ENCODE measurements around the gene RSPH9. TPM values are rescaled to one million over a fixed set of nuclear protein-coding genes. Genes with fewer than 3 reads are reported as not detected.

The RSPH9 gene
- total RNA-seq, 2 donors from 2014 or later: not detected

DNA sequence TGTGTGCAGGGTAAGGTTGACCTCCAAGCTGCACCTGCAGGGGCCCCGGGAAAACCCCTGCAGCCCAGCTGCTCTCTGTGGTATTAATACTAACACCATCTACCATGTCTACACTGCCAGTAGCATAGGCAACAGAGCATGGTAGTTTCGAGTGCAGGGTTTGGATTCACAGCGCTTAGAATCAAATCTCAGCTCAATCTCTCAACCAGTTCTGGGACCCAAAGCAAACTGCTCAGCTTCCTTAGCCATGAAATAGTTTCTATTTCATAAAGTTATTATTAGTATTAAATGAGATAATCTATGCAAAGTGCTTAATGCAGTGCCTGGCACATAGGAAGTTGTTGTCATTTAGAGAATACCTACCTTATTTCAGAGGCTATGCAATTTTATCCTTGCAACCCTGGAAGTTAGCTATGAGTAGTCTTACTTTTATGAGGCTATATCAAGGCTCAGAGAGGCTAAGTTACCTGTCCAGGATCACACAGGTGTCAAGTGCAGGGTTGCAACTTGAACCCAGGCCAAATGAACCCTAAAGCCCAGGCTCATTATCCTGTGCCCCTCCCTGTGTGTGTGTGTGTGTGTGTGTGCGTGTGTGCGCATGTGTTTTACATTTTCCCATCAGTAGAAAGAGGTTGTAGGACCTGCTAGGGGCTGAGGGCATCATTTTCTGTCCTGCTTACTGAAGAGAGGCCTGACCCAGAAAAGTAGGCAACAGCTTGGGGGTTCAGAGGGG, 70.4 kb downstream of the RSPH9 start:
- TF ChIP-seq, protein P1, sequence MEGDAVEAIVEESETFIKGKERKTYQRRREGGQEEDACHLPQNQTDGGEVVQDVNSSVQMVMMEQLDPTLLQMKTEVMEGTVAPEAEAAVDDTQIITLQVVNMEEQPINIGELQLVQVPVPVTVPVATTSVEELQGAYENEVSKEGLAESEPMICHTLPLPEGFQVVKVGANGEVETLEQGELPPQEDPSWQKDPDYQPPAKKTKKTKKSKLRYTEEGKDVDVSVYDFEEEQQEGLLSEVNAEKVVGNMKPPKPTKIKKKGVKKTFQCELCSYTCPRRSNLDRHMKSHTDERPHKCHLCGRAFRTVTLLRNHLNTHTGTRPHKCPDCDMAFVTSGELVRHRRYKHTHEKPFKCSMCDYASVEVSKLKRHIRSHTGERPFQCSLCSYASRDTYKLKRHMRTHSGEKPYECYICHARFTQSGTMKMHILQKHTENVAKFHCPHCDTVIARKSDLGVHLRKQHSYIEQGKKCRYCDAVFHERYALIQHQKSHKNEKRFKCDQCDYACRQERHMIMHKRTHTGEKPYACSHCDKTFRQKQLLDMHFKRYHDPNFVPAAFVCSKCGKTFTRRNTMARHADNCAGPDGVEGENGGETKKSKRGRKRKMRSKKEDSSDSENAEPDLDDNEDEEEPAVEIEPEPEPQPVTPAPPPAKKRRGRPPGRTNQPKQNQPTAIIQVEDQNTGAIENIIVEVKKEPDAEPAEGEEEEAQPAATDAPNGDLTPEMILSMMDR (IDR thresholded peaks at IDR 0.05): no peak
- Histone ChIP-seq H3K4me1 (ENCODE audit: control insufficient read depth in 1 of 2, low read depth in 2 of 2) (peaks cover 8 to 12% of the 10 kb centered on the region in 2 donors), H3K27ac (no peak overlapping the region), H3K4me3 (no peak overlapping the region), H3K9me3 (no peaks in the 10 kb centered on the region), H3K27me3 (replicated peaks; ENCODE audit: insufficient read depth) (no peaks in the 10 kb centered on the region), H3K36me3 (no peaks in the 10 kb centered on the region)
- DNase-seq (ENCODE audit: low spot score): no peak
- ATAC-seq (ENCODE audit: insufficient number of reproducible peaks, low FRiP score, low read depth): no peak

DNA sequence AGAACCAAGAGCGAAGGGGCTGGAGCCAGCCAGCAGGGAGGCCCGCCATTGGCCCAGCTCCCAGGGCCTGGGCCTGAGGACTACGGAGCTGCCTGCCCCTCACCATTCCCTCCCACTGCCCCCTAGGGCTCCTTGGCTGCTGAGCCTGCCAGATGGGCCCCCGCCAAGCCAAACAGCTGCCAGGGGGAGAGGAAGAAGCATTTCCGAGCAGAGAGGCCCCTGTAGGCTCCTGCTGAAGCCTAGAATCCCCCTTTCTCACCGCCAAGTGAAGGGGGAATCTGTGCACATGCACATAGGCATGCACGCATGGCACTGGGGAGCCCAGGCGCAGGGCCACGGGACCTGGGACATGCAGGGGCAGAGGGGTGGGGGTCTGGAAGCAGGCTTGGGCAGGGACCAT, 71.3 kb downstream of the RSPH9 start:
- H3K27me3 ChIP-seq (replicated peaks; ENCODE audit: insufficient read depth): no peaks in the 10 kb centered on the region
- H3K9me3 ChIP-seq: no peaks in the 10 kb centered on the region
- peaks cover 8 to 12% of the 10 kb centered on the region in 2 donors for H3K4me1 ChIP-seq (ENCODE audit: control insufficient read depth in 1 of 2, low read depth in 2 of 2)
- no peak for DNase-seq (ENCODE audit: low spot score)
- TF ChIP-seq, protein P1 (IDR thresholded peaks at IDR 0.05): no peak
- H3K36me3 ChIP-seq: no peaks in the 10 kb centered on the region
- ATAC-seq (ENCODE audit: insufficient number of reproducible peaks, low FRiP score, low read depth): no peak
- H3K4me3 ChIP-seq: no peak overlapping the region
- no peak overlapping the region for H3K27ac ChIP-seq

DNA sequence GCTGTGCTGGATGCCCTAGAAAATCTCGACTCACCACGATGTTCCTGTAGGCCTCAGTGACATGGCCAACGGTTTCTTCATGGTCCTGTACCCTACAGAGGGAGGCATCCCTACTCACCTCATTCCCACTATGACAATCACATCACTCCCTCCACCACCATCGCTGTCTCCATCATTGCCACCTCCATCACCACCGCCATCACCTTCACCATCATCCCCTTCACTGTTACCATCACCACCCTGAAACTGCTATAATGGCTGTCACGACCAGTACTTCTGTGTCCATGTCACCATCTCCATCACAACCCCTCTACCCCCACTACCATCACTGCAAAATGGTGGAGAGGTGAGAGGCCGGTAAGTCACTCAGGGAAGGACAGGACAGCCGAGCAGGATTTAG, 72.6 kb downstream of the RSPH9 start:
- Histone ChIP-seq H3K36me3 (no peaks in the 10 kb centered on the region), H3K4me3 (no peak overlapping the region), H3K27me3 (replicated peaks; ENCODE audit: insufficient read depth) (no peaks in the 10 kb centered on the region), H3K4me1 (ENCODE audit: control insufficient read depth in 1 of 2, low read depth in 2 of 2) (peaks cover 8 to 12% of the 10 kb centered on the region in 2 donors), H3K9me3 (no peaks in the 10 kb centered on the region), H3K27ac (no peak overlapping the region)
- ATAC-seq (ENCODE audit: insufficient number of reproducible peaks, low FRiP score, low read depth): no peak
- TF ChIP-seq, protein P1 (IDR thresholded peaks at IDR 0.05): no peak
- no peak for DNase-seq (ENCODE audit: low spot score)

DNA sequence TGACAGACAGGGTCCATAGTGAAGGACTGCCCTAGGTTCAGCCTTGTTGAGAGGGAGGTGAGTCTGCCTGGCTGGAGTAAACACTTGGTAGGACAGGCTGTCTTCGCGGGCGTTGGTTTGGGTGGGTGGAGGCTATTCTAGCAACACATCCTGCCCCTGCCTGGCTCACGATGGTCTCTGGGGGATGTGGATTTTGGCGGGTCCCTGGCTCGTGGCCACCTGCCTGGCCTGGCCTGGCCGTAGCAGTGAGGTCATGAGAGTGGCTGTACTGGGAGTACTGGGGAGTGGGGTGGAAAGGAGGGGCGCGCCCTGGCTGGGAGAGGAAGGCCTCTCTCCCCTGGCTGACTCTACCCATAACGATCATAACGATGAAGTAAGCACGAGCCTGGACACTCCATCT, 73.0 kb downstream of the RSPH9 start:
- Histone ChIP-seq H3K27ac (no peak overlapping the region), H3K27me3 (replicated peaks; ENCODE audit: insufficient read depth) (no peaks in the 10 kb centered on the region), H3K4me1 (ENCODE audit: control insufficient read depth in 1 of 2, low read depth in 2 of 2) (peaks cover 8 to 12% of the 10 kb centered on the region in 2 donors), H3K9me3 (no peaks in the 10 kb centered on the region), H3K4me3 (no peak overlapping the region), H3K36me3 (no peaks in the 10 kb centered on the region)
- TF ChIP-seq, protein P1 (IDR thresholded peaks at IDR 0.05): no peak
- ATAC-seq (ENCODE audit: insufficient number of reproducible peaks, low FRiP score, low read depth) (no peak), DNase-seq (ENCODE audit: low spot score) (no peak)

DNA sequence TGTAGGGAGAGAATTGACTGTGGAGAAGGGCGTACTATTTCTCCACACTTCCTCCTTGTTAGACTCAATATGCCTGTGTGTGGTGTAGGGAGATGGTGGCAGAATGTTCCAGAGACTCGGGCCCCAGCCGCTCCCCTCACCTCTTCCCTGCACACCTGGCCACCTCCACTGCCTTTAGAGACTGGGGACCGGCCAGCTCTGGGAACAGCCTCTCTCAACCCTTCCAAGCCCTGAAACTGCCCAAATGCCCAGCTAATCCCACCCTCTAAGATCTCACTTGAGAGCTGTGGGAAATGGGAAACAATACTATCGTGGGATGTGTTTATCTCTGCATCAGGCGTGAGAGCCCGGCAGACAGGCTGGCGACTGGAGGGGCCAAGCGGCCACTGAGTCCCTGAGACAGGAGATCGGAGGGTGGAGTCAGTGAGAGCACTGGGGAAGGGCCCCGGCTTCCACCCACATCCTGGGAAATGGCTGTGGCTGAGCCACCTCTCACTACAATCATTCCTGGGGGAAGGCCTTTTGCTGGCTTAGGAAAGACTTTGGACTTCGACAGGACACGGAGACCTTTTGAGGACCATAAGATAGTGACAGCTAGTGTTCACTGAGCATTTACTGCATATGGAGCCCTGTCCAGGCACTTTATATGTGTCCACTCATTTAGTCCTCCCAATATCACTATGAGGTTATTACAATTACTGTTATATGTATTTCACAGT, 73.7 kb downstream of the RSPH9 start:
- no peaks in the 10 kb centered on the region for H3K9me3 ChIP-seq
- DNase-seq (ENCODE audit: low spot score) (no peak), ATAC-seq (ENCODE audit: insufficient number of reproducible peaks, low FRiP score, low read depth) (no peak)
- H3K27me3 ChIP-seq (replicated peaks; ENCODE audit: insufficient read depth): no peaks in the 10 kb centered on the region
- TF ChIP-seq, protein P1 (IDR thresholded peaks at IDR 0.05): no peak
- no peaks in the 10 kb centered on the region for H3K36me3 ChIP-seq
- H3K4me1 ChIP-seq (ENCODE audit: control insufficient read depth in 1 of 2, low read depth in 2 of 2): peaks cover 8 to 12% of the 10 kb centered on the region in 2 donors
- H3K27ac ChIP-seq: no peak overlapping the region
- no peak overlapping the region for H3K4me3 ChIP-seq
